ENCODE results near the gene RNASE2. TPM values are rescaled to one million over a fixed set of nuclear protein-coding genes. Genes with fewer than 3 reads are reported as not detected.
A peak's percentile ranks its signal among the peaks of the same experiment; 100 is the strongest.

RNASE2 gene
- polyA plus RNA-seq, 6 donors from 2014 or later: 0.41 to 1.7 (median 1.3) TPM; not detected in 3

GRCh38 chr14:20989471-20989786 lies 34.1 kb downstream of the RNASE2 start:
- peaks cover 4 to 15% of the 10 kb centered on the region in 2 donors for H3K36me3 Mint-ChIP-seq
- DNase-seq (no peak), ATAC-seq (ENCODE audit: low read depth in 2 of 2) (no peak)
- no peaks in the 10 kb centered on the region for H3K9me3 Mint-ChIP-seq
- H3K4me3 Mint-ChIP-seq: peak overlapping the region; percentile 87 to 98 (median 96)
- H3K4me1 Mint-ChIP-seq: peaks cover 23 to 28% (median 25%) of the 10 kb centered on the region in 3 donors
- H3K27ac Mint-ChIP-seq: peak overlapping the region in 5 of 6 donors; percentile 24 to 97 (median 88)
- peaks cover 0 to 5% (median 4%) of the 10 kb centered on the region in 3 donors for H3K27me3 Mint-ChIP-seq

DNA sequence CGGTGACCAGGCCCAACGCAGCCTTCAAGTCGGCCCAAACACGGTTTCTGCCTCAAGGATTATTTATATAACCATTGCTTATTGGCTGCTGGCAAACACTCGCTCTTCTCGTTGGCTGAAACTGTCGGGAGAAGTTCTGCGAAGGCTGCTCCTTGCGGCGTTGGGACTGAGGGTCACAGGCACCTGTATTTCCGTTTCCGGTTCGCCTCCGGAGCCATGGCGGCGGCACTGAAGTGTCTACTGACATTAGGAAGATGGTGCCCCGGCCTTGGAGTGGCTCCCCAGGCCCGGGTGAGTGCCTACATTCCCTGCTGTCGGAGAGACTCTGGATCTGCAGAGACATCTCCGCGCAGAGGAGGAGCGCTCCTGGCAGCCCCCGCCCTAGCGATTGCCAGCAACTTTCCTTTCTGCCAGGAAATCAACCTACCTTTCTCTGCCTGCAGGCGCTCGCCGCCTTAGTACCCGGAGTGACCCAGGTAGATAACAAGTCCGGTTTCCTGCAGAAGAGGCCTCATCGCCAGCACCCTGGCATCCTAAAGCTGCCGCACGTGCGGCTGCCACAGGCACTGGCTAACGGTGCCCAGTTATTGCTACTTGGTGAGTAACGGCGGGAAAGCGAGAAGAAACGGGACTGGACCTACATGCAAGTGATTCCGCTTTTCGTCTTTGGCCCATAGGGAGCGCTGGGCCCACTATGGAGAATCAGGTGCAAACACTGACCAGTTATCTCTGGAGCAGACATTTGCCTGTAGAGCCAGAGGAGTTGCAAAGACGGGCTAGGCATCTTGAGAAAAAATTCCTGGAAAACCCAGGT lies 34.7 kb downstream of the RNASE2 start, which contains the start of gene METTL17:
Gene METTL17, plus strand, starts transcription at position 194 of the 814 bp plus-strand sequence. Its CDS starts 23 bp downstream, at position 217.
- ATAC-seq (ENCODE audit: low read depth in 2 of 2): peak; percentile 95 to 96
- H3K27ac Mint-ChIP-seq: peak within 1 kb of the TSS; percentile 24 to 97 (median 88)
- H3K27me3 Mint-ChIP-seq: peaks cover 0 to 4% (median 0%) of the 10 kb centered on the region in 3 donors
- no peaks in the 10 kb centered on the region for H3K9me3 Mint-ChIP-seq
- H3K4me1 Mint-ChIP-seq: peaks cover 25 to 28% (median 26%) of the 10 kb centered on the region in 3 donors
- H3K4me3 Mint-ChIP-seq: peak within 1 kb of the TSS; percentile 87 to 98 (median 96)
- peak; percentile 81 for DNase-seq
- peaks cover 6 to 21% of the 10 kb centered on the region in 2 donors for H3K36me3 Mint-ChIP-seq

DNA sequence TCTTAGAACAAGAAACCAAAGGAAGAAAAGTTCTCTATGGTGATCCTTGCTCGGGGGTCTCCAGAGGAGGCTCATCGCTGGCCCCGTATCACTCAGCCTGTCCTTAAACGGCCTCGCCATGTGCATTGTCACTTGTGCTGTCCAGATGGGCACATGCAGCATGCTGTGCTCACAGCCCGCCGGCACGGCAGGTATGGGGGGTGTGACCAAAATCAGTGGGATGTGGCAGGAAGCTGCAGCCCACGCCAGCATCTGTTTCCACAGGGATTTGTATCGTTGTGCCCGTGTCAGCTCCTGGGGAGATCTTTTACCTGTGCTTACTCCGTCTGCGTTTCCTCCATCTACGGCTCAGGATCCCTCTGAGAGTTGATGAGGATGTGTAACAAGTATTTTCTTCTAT lies 41.2 kb downstream of the RNASE2 start:
- ATAC-seq (ENCODE audit: low read depth in 2 of 2) (no peak), DNase-seq (no peak)
- Mint-ChIP-seq H3K9me3 (no peaks in the 10 kb centered on the region), H3K4me3 (peak overlapping the region in 1 of 8 donors; percentile 20), H3K36me3 (peaks cover 16 to 35% of the 10 kb centered on the region in 2 donors), H3K27ac (no peak overlapping the region), H3K27me3 (no peaks in the 10 kb centered on the region), H3K4me1 (peaks cover 6 to 10% (median 7%) of the 10 kb centered on the region in 3 donors)

DNA sequence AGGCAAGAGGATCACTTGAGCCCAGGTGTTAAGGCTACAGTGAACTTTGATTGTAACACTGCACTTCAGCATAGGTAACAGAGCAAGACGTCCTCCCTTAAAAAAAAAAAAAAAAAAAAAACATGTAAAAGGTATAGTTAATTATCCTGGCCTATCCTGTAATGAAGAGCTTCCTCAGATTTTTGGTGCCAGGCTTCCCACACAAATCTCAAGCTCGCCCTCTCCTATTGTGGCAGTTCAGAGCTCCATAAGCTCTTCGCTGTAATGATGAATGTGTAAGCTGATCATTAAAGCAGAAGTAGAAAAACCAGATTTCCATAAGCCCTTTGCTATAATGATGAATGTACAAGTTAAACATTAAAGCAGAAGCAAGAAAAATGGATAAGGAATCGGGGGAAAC lies 41.8 kb downstream of the RNASE2 start:
- Mint-ChIP-seq H3K9me3 (no peaks in the 10 kb centered on the region), H3K4me1 (peaks cover 0 to 7% (median 1%) of the 10 kb centered on the region in 3 donors), H3K36me3 (peaks cover 16 to 30% of the 10 kb centered on the region in 2 donors), H3K4me3 (no peak overlapping the region), H3K27me3 (no peaks in the 10 kb centered on the region), H3K27ac (no peak overlapping the region)
- DNase-seq (no peak), ATAC-seq (ENCODE audit: low read depth in 2 of 2) (no peak)

- DNase-seq (no peak), ATAC-seq (ENCODE audit: low read depth in 2 of 2) (no peak)
- Mint-ChIP-seq H3K36me3 (peaks cover 16 to 28% of the 10 kb centered on the region in 2 donors), H3K27ac (no peak overlapping the region), H3K4me1 (peaks cover 0 to 7% (median 0%) of the 10 kb centered on the region in 3 donors), H3K9me3 (no peaks in the 10 kb centered on the region), H3K4me3 (no peak overlapping the region), H3K27me3 (no peaks in the 10 kb centered on the region)
These were observed 42.3 kb downstream of the RNASE2 start for GRCh38 chr14:20997564-20997963.

DNA sequence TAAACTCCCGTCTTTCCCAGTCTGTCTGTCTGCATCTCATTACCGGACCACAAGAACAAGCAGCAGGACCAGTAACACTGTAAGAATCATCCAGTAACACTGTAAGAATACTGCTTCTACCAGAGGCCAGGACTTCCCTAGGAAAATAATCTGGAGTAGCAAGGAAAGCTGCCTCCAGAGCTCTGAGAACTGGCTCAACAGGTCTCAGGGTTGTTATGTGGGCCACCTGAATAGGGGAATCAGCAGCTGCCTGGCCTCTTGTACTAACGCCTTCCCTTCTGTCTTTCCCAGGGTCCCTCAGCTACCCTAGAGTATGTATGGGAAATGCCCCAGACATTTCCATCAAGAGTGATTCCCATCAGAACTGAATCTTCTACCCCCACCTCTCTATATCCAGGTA lies 42.9 kb downstream of the RNASE2 start:
- Mint-ChIP-seq H3K27ac (no peak overlapping the region), H3K9me3 (no peaks in the 10 kb centered on the region), H3K36me3 (peaks cover 16 to 28% of the 10 kb centered on the region in 2 donors), H3K4me1 (peaks cover 0 to 7% (median 0%) of the 10 kb centered on the region in 3 donors), H3K27me3 (no peaks in the 10 kb centered on the region), H3K4me3 (no peak overlapping the region)
- ATAC-seq (ENCODE audit: low read depth in 2 of 2) (no peak), DNase-seq (no peak)

GRCh38 chr14:20998674-20999366 lies 43.5 kb downstream of the RNASE2 start, which contains the start of gene SLC39A2:
SLC39A2 (plus strand) TSS chr14:20999293; CDS start chr14:20999447, 154 bp downstream.
- Mint-ChIP-seq H3K4me1 (peaks cover 0 to 6% (median 0%) of the 10 kb centered on the region in 3 donors), H3K27me3 (no peaks in the 10 kb centered on the region), H3K9me3 (no peaks in the 10 kb centered on the region), H3K4me3 (no peak within 1 kb of the TSS), H3K27ac (peak within 1 kb of the TSS in 4 of 6 donors; percentile 30 to 49 (median 44)), H3K36me3 (peaks cover 14 to 25% of the 10 kb centered on the region in 2 donors)
- ATAC-seq (ENCODE audit: low read depth in 2 of 2): no peak
- DNase-seq: no peak

DNA sequence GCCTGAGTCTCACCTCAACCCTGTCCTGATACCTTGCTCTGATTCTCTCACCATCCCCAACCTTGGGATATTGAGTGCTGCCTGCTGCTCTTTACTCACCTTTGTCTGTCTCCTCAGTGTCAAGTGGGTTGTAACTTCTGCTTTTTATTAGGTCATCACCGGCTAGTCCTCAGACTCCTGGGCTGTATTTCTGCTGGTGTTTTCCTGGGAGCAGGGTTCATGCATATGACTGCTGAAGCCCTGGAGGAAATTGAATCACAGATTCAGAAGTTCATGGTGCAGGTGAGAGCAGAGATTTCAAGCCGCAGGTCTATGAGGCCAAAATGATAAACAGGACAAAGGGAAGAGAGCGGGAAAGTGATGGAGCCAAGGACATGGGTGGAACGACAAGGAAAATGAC lies 44.3 kb downstream of the RNASE2 start:
- H3K4me3 Mint-ChIP-seq: no peak overlapping the region
- no peaks in the 10 kb centered on the region for H3K9me3 Mint-ChIP-seq
- DNase-seq: no peak
- H3K4me1 Mint-ChIP-seq: peaks cover 0 to 4% (median 0%) of the 10 kb centered on the region in 3 donors
- no peak for ATAC-seq (ENCODE audit: low read depth in 2 of 2)
- peak overlapping the region in 4 of 6 donors; percentile 30 to 49 (median 44) for H3K27ac Mint-ChIP-seq
- peaks cover 12 to 18% of the 10 kb centered on the region in 2 donors for H3K36me3 Mint-ChIP-seq
- no peaks in the 10 kb centered on the region for H3K27me3 Mint-ChIP-seq

DNA sequence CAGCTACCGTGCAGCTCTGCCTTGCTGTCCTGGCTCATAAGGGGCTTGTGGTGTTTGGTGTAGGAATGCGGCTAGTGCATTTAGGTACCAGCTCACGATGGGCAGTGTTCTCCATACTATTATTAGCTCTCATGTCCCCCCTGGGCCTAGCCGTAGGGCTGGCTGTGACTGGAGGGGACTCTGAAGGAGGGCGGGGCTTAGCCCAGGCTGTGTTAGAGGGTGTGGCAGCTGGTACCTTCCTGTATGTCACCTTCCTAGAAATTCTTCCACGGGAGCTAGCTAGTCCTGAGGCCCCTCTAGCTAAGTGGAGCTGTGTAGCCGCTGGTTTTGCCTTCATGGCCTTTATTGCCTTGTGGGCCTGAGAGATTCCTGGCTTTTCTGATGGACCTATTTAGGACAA lies 45.9 kb downstream of the RNASE2 start:
- peak overlapping the region in 1 of 6 donors; percentile 11 for H3K27ac Mint-ChIP-seq
- ATAC-seq (ENCODE audit: low read depth in 2 of 2) (no peak), DNase-seq (no peak)
- no peaks in the 10 kb centered on the region for H3K9me3 Mint-ChIP-seq
- H3K36me3 Mint-ChIP-seq: peaks cover 2 to 4% of the 10 kb centered on the region in 2 donors
- no peaks in the 10 kb centered on the region for H3K27me3 Mint-ChIP-seq
- no peak overlapping the region for H3K4me3 Mint-ChIP-seq
- H3K4me1 Mint-ChIP-seq: no peaks in the 10 kb centered on the region

GRCh38 chr14:21003788-21004346 lies 48.6 kb downstream of the RNASE2 start:
- peak overlapping the region in 1 of 6 donors; percentile 3 for H3K27ac Mint-ChIP-seq
- ATAC-seq (ENCODE audit: low read depth in 2 of 2): no peak
- DNase-seq: no peak
- no peaks in the 10 kb centered on the region for H3K4me1 Mint-ChIP-seq
- no peaks in the 10 kb centered on the region for H3K27me3 Mint-ChIP-seq
- no peaks in the 10 kb centered on the region for H3K36me3 Mint-ChIP-seq
- H3K4me3 Mint-ChIP-seq: no peak overlapping the region
- H3K9me3 Mint-ChIP-seq: no peaks in the 10 kb centered on the region

Other genes starting within 250 kb of the RNASE2 start
- gene EDDM3A, start 209.6 kb upstream of the RNASE2 start, polyA plus RNA-seq (ENCODE audit: low read depth in 6 of 6): under 1 TPM in 3 of 6 donors, not detected in 3; 0.31 to 0.52 (median 0.47) TPM
- not detected for gene EDDM3B, start 187.1 kb upstream of the RNASE2 start, polyA plus RNA-seq (ENCODE audit: low read depth in 6 of 6)
- gene RNASE6, start 174.2 kb upstream of the RNASE2 start, polyA plus RNA-seq (ENCODE audit: low read depth in 6 of 6): 100 to 1,000 TPM in 5 of 6 donors, 10 to 100 TPM in 1; 94.0 to 368 (median 337) TPM
- under 1 TPM in 1 of 6 donors, not detected in 5; 0.40 TPM for gene RNASE1, start 152.6 kb upstream of the RNASE2 start, polyA plus RNA-seq (ENCODE audit: low read depth in 6 of 6)
- not detected for gene RNASE3, start 64.1 kb upstream of the RNASE2 start, polyA plus RNA-seq (ENCODE audit: low read depth in 6 of 6)
- 10 to 100 TPM; 53.0 to 73.5 (median 59.7) TPM for gene METTL17, start 34.5 kb downstream of the RNASE2 start, polyA plus RNA-seq (ENCODE audit: low read depth in 6 of 6)
- gene SLC39A2, start 43.8 kb downstream of the RNASE2 start, polyA plus RNA-seq (ENCODE audit: low read depth in 6 of 6): not detected
- gene NDRG2, start 69.6 kb downstream of the RNASE2 start, polyA plus RNA-seq (ENCODE audit: low read depth in 6 of 6): 1 to 10 TPM; 5.7 to 9.8 (median 7.1) TPM
- gene TPPP2, start 74.7 kb downstream of the RNASE2 start, polyA plus RNA-seq (ENCODE audit: low read depth in 6 of 6): not detected
- gene RNASE13, start 79.3 kb downstream of the RNASE2 start, polyA plus RNA-seq (ENCODE audit: low read depth in 6 of 6): not detected
- not detected for gene RNASE7, start 86.9 kb downstream of the RNASE2 start, polyA plus RNA-seq (ENCODE audit: low read depth in 6 of 6)
- not detected for gene RNASE8, start 102.3 kb downstream of the RNASE2 start, polyA plus RNA-seq (ENCODE audit: low read depth in 6 of 6)
- under 1 TPM in 5 of 6 donors, not detected in 1; 0.07 to 0.99 (median 0.27) TPM for gene ARHGEF40, start 114.8 kb downstream of the RNASE2 start, polyA plus RNA-seq (ENCODE audit: low read depth in 6 of 6)
- 1 to 10 TPM in 1 of 6 donors, under 1 TPM in 3, not detected in 2; 0.13 to 1.1 (median 0.56) TPM for gene ZNF219, start 143.2 kb downstream of the RNASE2 start, polyA plus RNA-seq (ENCODE audit: low read depth in 6 of 6)
- not detected for gene TMEM253, start 145.6 kb downstream of the RNASE2 start, polyA plus RNA-seq (ENCODE audit: low read depth in 6 of 6)
- gene OR5AU1, start 200.6 kb downstream of the RNASE2 start, polyA plus RNA-seq (ENCODE audit: low read depth in 6 of 6): not detected